ENCODE data around the gene PRR12. TPM values are rescaled to one million over a fixed set of nuclear protein-coding genes. Genes with fewer than 3 reads are reported as not detected.

Gene PRR12
- total and polyA plus RNA-seq, 3 donors from 2014 or later = 15.7 to 33.1 (median 32.8) TPM

- 84 to 86% methylated on average over 17 of the region's 17 CpGs for WGBS, 2 donors
- H3K27me3 ChIP-seq = no peaks in the 10 kb centered on the region
- TF ChIP-seq CTCF (IDR thresholded peaks at IDR 0.05) (no peak), POLR2A (IDR thresholded peaks at IDR 0.05) (no peak)
- no peaks in the 10 kb centered on the region for H3K4me1 ChIP-seq
- no peaks in the 10 kb centered on the region for H3K9me3 ChIP-seq
- H3K36me3 ChIP-seq (ENCODE audit: low read depth, missing control alignments) = no peaks in the 10 kb centered on the region
- no peak overlapping the region for H3K27ac ChIP-seq
- DNase-seq = no peak
- intact Hi-C loops (cut with DNase I; ENCODE audit: low total_unique reads) = no loop called here
- no peak overlapping the region for H3K4me3 ChIP-seq
Measured at GRCh38 chr19:49656456-49657109, 65.6 kb downstream of the PRR12 start.

- DNase-seq = no peak
- Histone ChIP-seq H3K27ac (no peak overlapping the region), H3K9me3 (no peaks in the 10 kb centered on the region), H3K4me1 (no peaks in the 10 kb centered on the region), H3K27me3 (no peaks in the 10 kb centered on the region), H3K4me3 (no peak overlapping the region), H3K36me3 (ENCODE audit: low read depth, missing control alignments) (no peaks in the 10 kb centered on the region)
- 77 to 80% methylated on average over 18 to 22 of the region's 22 CpGs for whole genome bisulfite sequencing, 2 donors
- no peak for TF ChIP-seq CTCF (IDR thresholded peaks at IDR 0.05)
- TF ChIP-seq POLR2A (IDR thresholded peaks at IDR 0.05) = no peak
- intact Hi-C loops (cut with DNase I; ENCODE audit: low total_unique reads) = no loop called here
Measured at GRCh38 chr19:49657493-49658138, 66.6 kb downstream of the PRR12 start.

GRCh38 chr19:49658139-49658517, 67.1 kb downstream of the PRR12 start:
- Histone ChIP-seq H3K36me3 (ENCODE audit: low read depth, missing control alignments) (no peaks in the 10 kb centered on the region), H3K4me3 (no peak overlapping the region), H3K27me3 (no peaks in the 10 kb centered on the region), H3K4me1 (no peaks in the 10 kb centered on the region), H3K9me3 (no peaks in the 10 kb centered on the region), H3K27ac (no peak overlapping the region)
- DNase-seq = no peak
- TF ChIP-seq POLR2A (IDR thresholded peaks at IDR 0.05) = no peak
- no peak for TF ChIP-seq CTCF (IDR thresholded peaks at IDR 0.05)
- WGBS, 2 donors = 84 to 88% methylated on average over 5 to 15 of the region's 15 CpGs
- intact Hi-C loops (cut with DNase I; ENCODE audit: low total_unique reads) = no loop called here

GRCh38 chr19:49658566-49659442, 67.8 kb downstream of the PRR12 start:
- no peak for DNase-seq
- 86 to 96% methylated on average over 6 to 12 of the region's 12 CpGs for WGBS, 2 donors
- Histone ChIP-seq H3K27ac (no peak overlapping the region), H3K4me3 (no peak overlapping the region), H3K36me3 (ENCODE audit: low read depth, missing control alignments) (no peaks in the 10 kb centered on the region), H3K27me3 (no peaks in the 10 kb centered on the region), H3K9me3 (no peaks in the 10 kb centered on the region), H3K4me1 (no peaks in the 10 kb centered on the region)
- no peak for TF ChIP-seq CTCF (IDR thresholded peaks at IDR 0.05)
- no peak for TF ChIP-seq POLR2A (IDR thresholded peaks at IDR 0.05)
- intact Hi-C loops (cut with DNase I; ENCODE audit: low total_unique reads) = no loop called here
